Esophagus muscularis mucosa (tissue), 3 donors: ENCODE measurements around the gene TUBB2B.

Experiments used
- POLR2A ChIP-seq: fragments of 450-650 bp; IDR thresholded peaks from one replicate; pipeline ENCODE4 v1.6.1; 2017; ENCODE audit warnings: antibody characterized with exemption, moderate library complexity, mild to moderate bottlenecking, low read depth
- TF ChIP-seq, protein P1 (sequence below), 3 experiments: fragments of 200-600 bp in 2 of 3; fragments of 450-650 bp in 1 of 3; sonication (generic) in 2 of 3; IDR thresholded peaks; one replicate each; pipeline ENCODE4 v1.5.1; 2017 to 2019; ENCODE audit warnings: antibody characterized with exemption in 3 of 3, mild to moderate bottlenecking in 2 of 3, moderate library complexity in 1 of 3

DNA sequence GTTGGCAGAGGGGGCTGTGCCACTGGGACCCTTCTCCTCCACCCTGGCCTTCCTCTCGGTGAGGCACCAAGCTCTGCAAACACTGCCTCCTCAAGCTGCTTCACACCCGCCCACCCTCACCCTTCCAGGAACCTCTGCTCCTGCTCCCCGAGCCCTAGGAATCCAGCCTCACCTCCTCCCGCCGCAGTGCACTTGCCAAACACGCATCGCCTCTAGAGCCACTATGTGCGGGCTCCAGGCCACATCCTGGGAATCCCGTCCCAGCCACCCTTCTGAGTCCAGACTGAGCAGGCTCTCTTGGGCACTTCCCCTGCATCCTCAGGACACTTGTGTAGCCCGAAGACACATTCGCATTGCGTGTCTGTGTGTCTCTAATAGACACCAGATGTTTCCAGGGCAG lies 49.8 kb upstream of the TUBB2B start:
- TF ChIP-seq POLR2A: no peak
- TF ChIP-seq, protein P1, sequence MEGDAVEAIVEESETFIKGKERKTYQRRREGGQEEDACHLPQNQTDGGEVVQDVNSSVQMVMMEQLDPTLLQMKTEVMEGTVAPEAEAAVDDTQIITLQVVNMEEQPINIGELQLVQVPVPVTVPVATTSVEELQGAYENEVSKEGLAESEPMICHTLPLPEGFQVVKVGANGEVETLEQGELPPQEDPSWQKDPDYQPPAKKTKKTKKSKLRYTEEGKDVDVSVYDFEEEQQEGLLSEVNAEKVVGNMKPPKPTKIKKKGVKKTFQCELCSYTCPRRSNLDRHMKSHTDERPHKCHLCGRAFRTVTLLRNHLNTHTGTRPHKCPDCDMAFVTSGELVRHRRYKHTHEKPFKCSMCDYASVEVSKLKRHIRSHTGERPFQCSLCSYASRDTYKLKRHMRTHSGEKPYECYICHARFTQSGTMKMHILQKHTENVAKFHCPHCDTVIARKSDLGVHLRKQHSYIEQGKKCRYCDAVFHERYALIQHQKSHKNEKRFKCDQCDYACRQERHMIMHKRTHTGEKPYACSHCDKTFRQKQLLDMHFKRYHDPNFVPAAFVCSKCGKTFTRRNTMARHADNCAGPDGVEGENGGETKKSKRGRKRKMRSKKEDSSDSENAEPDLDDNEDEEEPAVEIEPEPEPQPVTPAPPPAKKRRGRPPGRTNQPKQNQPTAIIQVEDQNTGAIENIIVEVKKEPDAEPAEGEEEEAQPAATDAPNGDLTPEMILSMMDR (IDR thresholded peaks at IDR 0.05): no peak
